HCT116 (cell line): Measurements from ENCODE around the gene EXOC4. TPM values are rescaled to one million over a fixed set of nuclear protein-coding genes. Genes with fewer than 3 reads are reported as not detected.

Experiments
- ATAC-seq: fragments of 200-7000 bp; cut with Tn5 transposase; 2 replicates; pipeline ENCODE4 v1.9.1; 2020; ENCODE audit warnings: mild to moderate bottlenecking, moderate library complexity
- BruUV-seq: library from RNA; stranded (reverse); fragments of 400-500 nt; replicated peaks from 2 replicates; lab custom pipeline; 2021; lab: Mats Ljungman, UMichigan
- CTCF ChIA-PET: fragments of 300-600 bp; sonication (Branson Sonifier 250); formaldehyde crosslinking; loops from one replicate; lab custom pipeline; 2021; ENCODE audit warnings: antibody characterized with exemption; lab: Charles Lee
- POLR2A ChIA-PET: fragments of 300-600, 350-600 bp; sonication (Branson Sonifier 250); formaldehyde crosslinking; loops from one replicate; lab custom pipeline; 2021; ENCODE audit warnings: antibody characterized with exemption; lab: Charles Lee
- RAD21 ChIA-PET, 2 experiments: fragments of 300-600 bp; sonication (Branson Sonifier 250); formaldehyde crosslinking; loops; one replicate each; lab custom pipeline; 2023; ENCODE audit warnings: low total read pairs in 2 of 2; ENCODE audit not compliant: uncharacterized antibody in 2 of 2, unreplicated experiment in 2 of 2, low non-redundant PET in 1 of 2; lab: Charles Lee
- DNase-seq: peaks from one replicate; pipeline ENCODE4 v3.0.0-alpha.2; 2010; ENCODE audit warnings: low read depth, low spot score
- H2AFZ ChIP-seq: fragments of 200-600 bp; shearing (Covaris generic), sonication (generic); 2 replicates; pipeline ENCODE4 v1.6.1; 2017; ENCODE audit warnings: low read depth, mixed run types, mixed read lengths, antibody characterized with exemption, low read length; ENCODE audit not compliant: poor library complexity, severe bottlenecking
- H3K27ac ChIP-seq: 2 replicates; pipeline ENCODE4 v1.5.1; 2012; ENCODE audit warnings: low read depth, low read length
- H3K27me3 ChIP-seq: fragments of 200-600 bp; sonication (generic); 2 replicates; pipeline ENCODE4 v1.6.1; 2016; ENCODE audit warnings: mixed run types, low read length, mixed read lengths; ENCODE audit not compliant: insufficient read depth
- H3K36me3 ChIP-seq, 2 experiments: fragments of 200-500 bp in 1 of 2; fragments of 200-600 bp in 1 of 2; sonication (Bioruptor generic) in 1 of 2; sonication (generic) in 1 of 2; 2 replicates each; pipeline versions ENCODE4 v1.5.1 to v1.6.1; 2014 to 2016; ENCODE audit warnings: low read length in 2 of 2, inconsistent platforms in 1 of 2, mixed read lengths in 1 of 2, mixed run types in 1 of 2; ENCODE audit not compliant: insufficient read depth in 2 of 2, control insufficient read depth in 1 of 2
- H3K4me1 ChIP-seq, 2 experiments: fragments of 200-600 bp in 1 of 2; sonication (generic) in 1 of 2; 2 replicates each; pipeline versions ENCODE4 v1.5.1 to v1.6.1; 2012 to 2017; ENCODE audit warnings: low read length in 2 of 2, inconsistent platforms in 1 of 2, mild to moderate bottlenecking in 1 of 2, mixed read lengths in 1 of 2, mixed run types in 1 of 2, moderate library complexity in 1 of 2; ENCODE audit not compliant: insufficient read depth in 2 of 2, control insufficient read depth in 1 of 2
- H3K4me2 ChIP-seq: fragments of 200-600 bp; sonication (generic); 2 replicates; pipeline ENCODE4 v1.6.1; 2017; ENCODE audit warnings: mixed run types, low read length, mixed read lengths
- H3K4me3 ChIP-seq, 2 experiments: fragments of 200-600 bp in 1 of 2; sonication (generic) in 1 of 2; replicated peaks in 1 of 2; 2 replicates each; pipeline ENCODE4 v1.5.1; 2011 to 2016; ENCODE audit warnings: low read length in 2 of 2, control low read depth in 1 of 2, low read depth in 1 of 2, mild to moderate bottlenecking in 1 of 2, mixed read lengths in 1 of 2, mixed run types in 1 of 2
- H3K79me2 ChIP-seq: fragments of 200-600 bp; sonication (generic); 2 replicates; pipeline ENCODE4 v1.6.1; 2017; ENCODE audit warnings: mild to moderate bottlenecking, mixed run types, low read length, moderate library complexity, mixed read lengths; ENCODE audit not compliant: insufficient read depth
- H3K9ac ChIP-seq: fragments of 200-600 bp; sonication (generic); 2 replicates; pipeline ENCODE4 v1.6.1; 2016; ENCODE audit warnings: low read length, mixed read lengths
- H3K9me2 ChIP-seq: fragments of 200-600 bp; sonication (generic), shearing (Covaris generic); 2 replicates; pipeline ENCODE4 v1.6.1; 2017; ENCODE audit warnings: mixed run types, mild to moderate bottlenecking, moderate library complexity; ENCODE audit not compliant: insufficient read depth
- H3K9me3 ChIP-seq, 2 experiments: fragments of 200-500 bp in 1 of 2; fragments of 200-600 bp in 1 of 2; sonication (Bioruptor generic) in 1 of 2; sonication (generic) in 1 of 2; 2 replicates each; pipeline ENCODE4 v1.6.1; 2014 to 2017; ENCODE audit warnings: low read length in 2 of 2, mixed read lengths in 2 of 2, inconsistent platforms in 1 of 2, low read depth in 1 of 2, mild to moderate bottlenecking in 1 of 2, mixed run types in 1 of 2, moderate library complexity in 1 of 2; ENCODE audit not compliant: control insufficient read depth in 1 of 2, insufficient read depth in 1 of 2
- H4K20me1 ChIP-seq: fragments of 200-600 bp; sonication (generic), shearing (Covaris generic); 2 replicates; pipeline ENCODE4 v1.6.1; 2017; ENCODE audit warnings: mixed run types, mild to moderate bottlenecking, moderate library complexity; ENCODE audit not compliant: insufficient read depth
- CBX3 ChIP-seq: IDR thresholded peaks from 2 replicates; pipeline ENCODE4 v1.6.1; 2012; ENCODE audit warnings: low read depth
- CEBPB ChIP-seq: IDR thresholded peaks from 2 replicates; pipeline ENCODE4 v1.6.1; 2012; ENCODE audit warnings: low read depth
- CTCF ChIP-seq, 3 experiments: fragments of 200-600 bp in 1 of 3; sonication (generic) in 1 of 3; IDR thresholded peaks in 2 of 3; conservative IDR thresholded peaks in 1 of 3; 2 replicates each; pipeline ENCODE4 v1.5.1; 2012 to 2017; ENCODE audit warnings: low read depth in 2 of 3, low read length in 2 of 3, antibody characterized with exemption in 1 of 3, borderline replicate concordance in 1 of 3, control low read depth in 1 of 3, mild to moderate bottlenecking in 1 of 3, mixed read lengths in 1 of 3, mixed run types in 1 of 3, moderate library complexity in 1 of 3; ENCODE audit not compliant: insufficient read depth in 1 of 3
- EGR1 ChIP-seq: IDR thresholded peaks from 2 replicates; pipeline ENCODE4 v1.6.1; 2012; ENCODE audit warnings: low read depth
- ELF1 ChIP-seq: IDR thresholded peaks from 2 replicates; pipeline ENCODE4 v1.6.1; 2012; ENCODE audit warnings: low read depth, borderline replicate concordance
- EZH2 ChIP-seq: fragments of 200-600 bp; sonication (generic); IDR thresholded peaks from 2 replicates; pipeline ENCODE4 v1.6.1; 2017; ENCODE audit warnings: antibody characterized with exemption, mixed run types
- EZH2phosphoT487 ChIP-seq: fragments of 200-600 bp; IDR thresholded peaks from 2 replicates; pipeline ENCODE4 v1.6.1; 2018; ENCODE audit warnings: antibody characterized with exemption, borderline replicate concordance
- FOSL1 ChIP-seq: IDR thresholded peaks from 2 replicates; pipeline ENCODE4 v1.6.1; 2012; ENCODE audit warnings: low read depth
- RAD21 ChIP-seq: IDR thresholded peaks from 2 replicates; pipeline ENCODE4 v1.6.1; 2012; ENCODE audit warnings: low read depth, mild to moderate bottlenecking
- SIN3A ChIP-seq: IDR thresholded peaks from 2 replicates; pipeline ENCODE4 v1.6.1; 2012; ENCODE audit warnings: low read depth
- SP1 ChIP-seq: IDR thresholded peaks from 2 replicates; pipeline ENCODE4 v1.6.1; 2012; ENCODE audit warnings: low read depth
- SRF ChIP-seq: IDR thresholded peaks from 2 replicates; pipeline ENCODE4 v1.6.1; 2012; ENCODE audit warnings: low read depth
- TCF7L2 ChIP-seq: IDR thresholded peaks from 2 replicates; pipeline ENCODE4 v1.7.0; 2011; ENCODE audit warnings: borderline replicate concordance, inconsistent platforms; ENCODE audit not compliant: insufficient read depth, insufficient read length; ENCODE audit errors: extremely low read depth
- ZFX ChIP-seq: fragments of 450-650 bp; IDR thresholded peaks from 2 replicates; pipeline ENCODE4 v1.6.1; 2017
- ZNF274 ChIP-seq: fragments of 200-500 bp; sonication (Bioruptor generic); IDR thresholded peaks from 2 replicates; pipeline ENCODE4 v1.6.1; 2014; ENCODE audit warnings: mild to moderate bottlenecking, low read depth, low read length, inconsistent platforms
- intact Hi-C: fragments of 100-400 bp; cut with micrococcal nuclease; formaldehyde crosslinking; loops from 2 replicates; pipeline ENCODE4 v1.10.0; 2022
- total RNA-seq: library from RNA; stranded (reverse); gene quantifications from one replicate; pipeline ENCODE4 v1.2.1, GENCODE V29; 2021; ENCODE audit not compliant: unreplicated experiment
- TF ChIP-seq, protein P1 (sequence below): IDR thresholded peaks from 2 replicates; pipeline ENCODE4 v1.6.1; 2012

EXOC4 gene
- total RNA-seq, 1 experiment from 2014 or later, result 40.3 TPM

GRCh38 chr7:133530682-133531081 lies 277.8 kb downstream of the EXOC4 start:
- RAD21 ChIA-PET, result no interaction called here
- no peaks in the 10 kb centered on the region for H3K9me3 ChIP-seq

GRCh38 chr7:133534816-133535215 lies 281.9 kb downstream of the EXOC4 start:
- Histone ChIP-seq H3K9ac (no peak overlapping the region), H3K79me2 (no peaks in the 10 kb centered on the region), H3K4me3 (no peak overlapping the region), H3K27ac (no peak overlapping the region), H3K9me3 (no peaks in the 10 kb centered on the region), H3K4me2 (no peak overlapping the region), H3K9me2 (no peaks in the 10 kb centered on the region), H2AFZ (no peak overlapping the region), H3K4me1 (no peaks in the 10 kb centered on the region), H4K20me1 (no peaks in the 10 kb centered on the region; the same call in 1 of the 2 replicates), H3K27me3 (no peaks in the 10 kb centered on the region), H3K36me3 (no peaks in the 10 kb centered on the region)
- ChIA-PET POLR2A (no interaction called here), CTCF (no interaction called here), RAD21 (no interaction called here)
- intact Hi-C loops, result no loop called here
- TF ChIP-seq CBX3 (no peak), EZH2phosphoT487 (no peak), EZH2 (no peak), RAD21 (no peak), TCF7L2 (no peak), EGR1 (no peak), SP1 (no peak), CTCF (IDR thresholded peaks at IDR 0.05 in 2 of 3, conservative IDR thresholded peaks at IDR 0.05 in 1 of 3; ENCODE audit: borderline replicate concordance in 1 of 3, insufficient read depth in 1 of 3, low read depth in 2 of 3, low read length in 2 of 3) (no peak), SIN3A (no peak), CEBPB (no peak), ELF1 (no peak), ZNF274 (no peak), SRF (no peak), FOSL1 (no peak)
- TF ChIP-seq, protein P1, sequence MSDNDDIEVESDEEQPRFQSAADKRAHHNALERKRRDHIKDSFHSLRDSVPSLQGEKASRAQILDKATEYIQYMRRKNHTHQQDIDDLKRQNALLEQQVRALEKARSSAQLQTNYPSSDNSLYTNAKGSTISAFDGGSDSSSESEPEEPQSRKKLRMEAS, result no peak
- DNase-seq (no peak), ATAC-seq (no peak)
- BruUV-seq, result no TSS peak

More at GRCh38 chr7:133530682-133531081, 277.8 kb downstream of the EXOC4 start:
- CTCF ChIA-PET, result no interaction called here
- Histone ChIP-seq H3K4me3 (no peak overlapping the region), H3K36me3 (no peaks in the 10 kb centered on the region), H3K4me2 (no peak overlapping the region), H3K9ac (no peak overlapping the region), H3K27ac (no peak overlapping the region), H3K4me1 (no peaks in the 10 kb centered on the region)
- no TSS peak for BruUV-seq
- TF ChIP-seq FOSL1, result no peak
- TF ChIP-seq EZH2, result no peak
- TF ChIP-seq RAD21, result no peak
- no peak for TF ChIP-seq ZFX
- TF ChIP-seq, all 23 proteins: peak for 0
- POLR2A ChIA-PET, result no interaction called here
- intact Hi-C loops, result no loop called here
- no peak overlapping the region for H2AFZ ChIP-seq
- H4K20me1 ChIP-seq, result peaks cover 4% of the 10 kb centered on the region; the same call in 1 of the 2 replicates
- no peaks in the 10 kb centered on the region for H3K79me2 ChIP-seq
- no peaks in the 10 kb centered on the region for H3K9me2 ChIP-seq
- ATAC-seq, result no peak
- DNase-seq, result no peak
- H3K27me3 ChIP-seq, result no peaks in the 10 kb centered on the region
